ENCODE measurements around the gene HTR2A. TPM values are rescaled to one million over a fixed set of nuclear protein-coding genes. Genes with fewer than 3 reads are reported as not detected.

Gene HTR2A
- total RNA-seq, 4 donors from 2014 or later, result 0.57 TPM; not detected in 3

GRCh38 chr13:46796129-46796514, 100.7 kb downstream of the HTR2A start:
- Histone ChIP-seq H3K27ac (peak overlapping the region; percentile 93), H3K9me3 (no peaks in the 10 kb centered on the region), H3K27me3 (no peaks in the 10 kb centered on the region), H3K36me3 (peaks cover 4% of the 10 kb centered on the region), H3K4me1 (peaks cover 40% of the 10 kb centered on the region), H3K4me3 (peak overlapping the region; percentile 88)
- no peak for DNase-seq (ENCODE audit: low spot score in 2 of 2)
- no peak for TF ChIP-seq EP300 (IDR thresholded peaks at IDR 0.05)
- TF ChIP-seq POLR2AphosphoS5 (IDR thresholded peaks at IDR 0.05), result no peak
- no peak for TF ChIP-seq POLR2A (IDR thresholded peaks at IDR 0.05)
- no peak for TF ChIP-seq CTCF (IDR thresholded peaks at IDR 0.05)
- 63% methylated on average over 5 of the region's 5 CpGs for WGBS

DNA sequence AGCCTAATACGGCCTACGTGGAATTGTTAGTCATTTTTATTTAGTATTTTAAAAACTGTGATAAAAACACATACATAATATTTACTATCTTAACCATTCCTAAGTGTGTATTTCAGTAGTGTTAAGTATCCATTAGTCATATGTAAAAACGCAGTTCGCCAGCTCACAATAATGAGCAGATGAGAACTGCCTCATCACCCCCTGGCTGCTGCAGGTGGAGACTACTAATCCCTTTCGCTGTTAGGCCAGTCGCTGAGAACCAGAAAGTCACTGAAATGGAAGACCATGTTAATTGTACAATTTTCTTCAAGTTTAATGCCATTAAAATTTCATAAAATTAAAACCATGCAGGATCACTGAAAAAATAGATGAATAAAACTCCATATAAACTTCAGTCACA, 101.5 kb downstream of the HTR2A start:
- WGBS, result 84% methylated on average over 6 of the region's 6 CpGs
- Histone ChIP-seq H3K36me3 (peaks cover 12% of the 10 kb centered on the region), H3K4me1 (peaks cover 40% of the 10 kb centered on the region), H3K4me3 (peak overlapping the region; percentile 88), H3K27me3 (no peaks in the 10 kb centered on the region), H3K27ac (no peak overlapping the region), H3K9me3 (no peaks in the 10 kb centered on the region)
- no peak for TF ChIP-seq POLR2AphosphoS5 (IDR thresholded peaks at IDR 0.05)
- no peak for TF ChIP-seq POLR2A (IDR thresholded peaks at IDR 0.05)
- TF ChIP-seq EP300 (IDR thresholded peaks at IDR 0.05), result no peak
- no peak for TF ChIP-seq CTCF (IDR thresholded peaks at IDR 0.05)
- no peak for DNase-seq (ENCODE audit: low spot score in 2 of 2)

DNA sequence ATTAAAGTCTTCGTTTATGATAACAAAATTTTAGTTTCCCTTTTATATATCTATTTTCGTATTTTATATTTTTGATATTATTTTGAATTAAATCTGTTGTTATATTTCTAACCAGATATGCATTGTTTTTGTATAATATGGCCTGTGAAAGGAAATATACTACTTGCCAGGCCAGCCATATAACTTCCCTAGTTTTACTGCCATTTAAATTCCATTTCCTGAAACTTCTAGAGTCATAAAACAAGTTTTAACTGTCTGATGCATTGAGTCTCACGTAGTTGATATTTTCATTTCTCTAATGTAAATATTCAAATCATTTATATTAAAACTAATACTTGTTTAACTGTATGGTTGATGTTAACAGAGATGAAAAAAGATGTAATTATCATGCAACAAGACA, 113.3 kb downstream of the HTR2A start:
- no peak overlapping the region for H3K4me3 ChIP-seq
- peaks cover 71% of the 10 kb centered on the region for H3K36me3 ChIP-seq
- H3K4me1 ChIP-seq, result no peaks in the 10 kb centered on the region
- TF ChIP-seq POLR2A (IDR thresholded peaks at IDR 0.05) (no peak), CTCF (IDR thresholded peaks at IDR 0.05) (no peak), POLR2AphosphoS5 (IDR thresholded peaks at IDR 0.05) (no peak), EP300 (IDR thresholded peaks at IDR 0.05) (no peak)
- H3K27me3 ChIP-seq, result no peaks in the 10 kb centered on the region
- no peak overlapping the region for H3K27ac ChIP-seq
- no peak for DNase-seq (ENCODE audit: low spot score in 2 of 2)
- 92% methylated on average over 3 of the region's 3 CpGs for WGBS
- no peaks in the 10 kb centered on the region for H3K9me3 ChIP-seq

GRCh38 chr13:46782691-46783090, 114.2 kb downstream of the HTR2A start:
- Histone ChIP-seq H3K4me3 (no peak overlapping the region), H3K4me1 (no peaks in the 10 kb centered on the region), H3K36me3 (peaks cover 73% of the 10 kb centered on the region), H3K27ac (no peak overlapping the region), H3K27me3 (no peaks in the 10 kb centered on the region), H3K9me3 (no peaks in the 10 kb centered on the region)
- 82% methylated on average over 2 of the region's 2 CpGs for WGBS
- no peak for DNase-seq (ENCODE audit: low spot score in 2 of 2)
- TF ChIP-seq CTCF (IDR thresholded peaks at IDR 0.05) (no peak), EP300 (IDR thresholded peaks at IDR 0.05) (no peak)

- Histone ChIP-seq H3K9me3 (no peaks in the 10 kb centered on the region), H3K36me3 (peaks cover 77% of the 10 kb centered on the region), H3K27me3 (no peaks in the 10 kb centered on the region), H3K4me1 (no peaks in the 10 kb centered on the region), H3K4me3 (no peak overlapping the region), H3K27ac (no peak overlapping the region)
- 89% methylated on average over 1 of the region's 1 CpG for WGBS
- no peak for DNase-seq (ENCODE audit: low spot score in 2 of 2)
- no peak for TF ChIP-seq CTCF (IDR thresholded peaks at IDR 0.05)
- TF ChIP-seq POLR2A (IDR thresholded peaks at IDR 0.05), result no peak
- no peak for TF ChIP-seq POLR2AphosphoS5 (IDR thresholded peaks at IDR 0.05)
- TF ChIP-seq EP300 (IDR thresholded peaks at IDR 0.05), result no peak
These were observed 114.8 kb downstream of the HTR2A start for GRCh38 chr13:46782066-46782465.

Other genes with a start within 250 kb of the HTR2A start
- gene ESD, start 99.9 kb downstream of the HTR2A start, total RNA-seq, result 10 to 100 TPM; 77.7 to 83.0 (median 82.2) TPM